ENCODE results near the gene HPD.

HPD gene

GRCh38 chr12:121813951-121814350, 44.7 kb downstream of the HPD start:
- peaks cover 72% of the 10 kb centered on the region for H4K20me1 ChIP-seq (ENCODE audit: insufficient read depth, low read length)
- peaks cover 87% of the 10 kb centered on the region for H3K36me3 ChIP-seq (ENCODE audit: insufficient read depth, low read length)

GRCh38 chr12:121812921-121813896, 45.5 kb downstream of the HPD start:
- TF ChIP-seq CTCF (IDR thresholded peaks at IDR 0.05; ENCODE audit: borderline replicate concordance, extremely low read depth, low read length, poor library complexity, severe bottlenecking) (no peak), EZH2 (IDR thresholded peaks at IDR 0.05; ENCODE audit: borderline replicate concordance, low read depth, low read length, severe bottlenecking) (no peak)
- Histone ChIP-seq H2AFZ (ENCODE audit: low read depth, low read length) (no peak overlapping the region), H4K20me1 (ENCODE audit: insufficient read depth, low read length) (peaks cover 76% of the 10 kb centered on the region), H3K27ac (ENCODE audit: low read length) (peak overlapping the region; percentile 86), H3K36me3 (ENCODE audit: insufficient read depth, low read length) (peaks cover 90% of the 10 kb centered on the region), H3K9ac (ENCODE audit: low read depth, low read length) (peak overlapping the region; percentile 50; the same call in 1 of the 2 replicates), H3K4me3 (ENCODE audit: low read depth in 1 of 2, low read length in 2 of 2) (no peak overlapping the region; a peak in 1 of 4 replicates), H3K4me1 (ENCODE audit: insufficient read depth, low read length) (peaks cover 56% of the 10 kb centered on the region), H3K4me2 (ENCODE audit: insufficient read depth, low read length) (peak overlapping the region; percentile 88), H3K79me2 (ENCODE audit: insufficient read depth, low read length) (peaks cover 94% of the 10 kb centered on the region), H3K27me3 (ENCODE audit: insufficient read depth, low read length, poor library complexity) (no peaks in the 10 kb centered on the region), H3K9me3 (ENCODE audit: insufficient read depth, low read length, severe bottlenecking) (no peaks in the 10 kb centered on the region)
- no peak for ATAC-seq (ENCODE audit: insufficient read depth, low read depth)
- no peak for DNase-seq

More at GRCh38 chr12:121813951-121814350, 44.7 kb downstream of the HPD start:
- Histone ChIP-seq H3K27me3 (ENCODE audit: insufficient read depth, low read length, poor library complexity) (no peaks in the 10 kb centered on the region), H3K4me2 (ENCODE audit: insufficient read depth, low read length) (peak overlapping the region; percentile 3; the same call in 1 of the 2 replicates), H3K27ac (ENCODE audit: low read length) (peak overlapping the region; percentile 65; the same call in 1 of the 2 replicates), H2AFZ (ENCODE audit: low read depth, low read length) (no peak overlapping the region), H3K9ac (ENCODE audit: low read depth, low read length) (no peak overlapping the region), H3K4me3 (ENCODE audit: low read depth in 1 of 2, low read length in 2 of 2) (no peak overlapping the region), H3K79me2 (ENCODE audit: insufficient read depth, low read length) (peaks cover 87% of the 10 kb centered on the region), H3K9me3 (ENCODE audit: insufficient read depth, low read length, severe bottlenecking) (no peaks in the 10 kb centered on the region), H3K4me1 (ENCODE audit: insufficient read depth, low read length) (peaks cover 50% of the 10 kb centered on the region)
- ATAC-seq (ENCODE audit: insufficient read depth, low read depth) (no peak), DNase-seq (no peak)
- no peak for TF ChIP-seq CTCF (IDR thresholded peaks at IDR 0.05; ENCODE audit: borderline replicate concordance, extremely low read depth, low read length, poor library complexity, severe bottlenecking)
- TF ChIP-seq EZH2 (IDR thresholded peaks at IDR 0.05; ENCODE audit: borderline replicate concordance, low read depth, low read length, severe bottlenecking): no peak

- H3K27ac ChIP-seq (ENCODE audit: low read length): peak overlapping the region; percentile 86
- H3K9ac ChIP-seq (ENCODE audit: low read depth, low read length): peak overlapping the region; percentile 50
- TF ChIP-seq CTCF (IDR thresholded peaks at IDR 0.05; ENCODE audit: borderline replicate concordance, extremely low read depth, low read length, poor library complexity, severe bottlenecking) (no peak), EZH2 (IDR thresholded peaks at IDR 0.05; ENCODE audit: borderline replicate concordance, low read depth, low read length, severe bottlenecking) (no peak)
- H3K4me3 ChIP-seq (ENCODE audit: low read depth in 1 of 2, low read length in 2 of 2): peak overlapping the region; percentile 17 to 57; a peak in 3 of 4 replicates
- peaks cover 64% of the 10 kb centered on the region for H3K4me1 ChIP-seq (ENCODE audit: insufficient read depth, low read length)
- peaks cover 90% of the 10 kb centered on the region for H3K36me3 ChIP-seq (ENCODE audit: insufficient read depth, low read length)
- peak overlapping the region; percentile 88 for H3K4me2 ChIP-seq (ENCODE audit: insufficient read depth, low read length)
- DNase-seq (no peak), ATAC-seq (ENCODE audit: insufficient read depth, low read depth) (no peak)
- H3K79me2 ChIP-seq (ENCODE audit: insufficient read depth, low read length): peaks cover 95% of the 10 kb centered on the region
- H4K20me1 ChIP-seq (ENCODE audit: insufficient read depth, low read length): peaks cover 77% of the 10 kb centered on the region
- no peaks in the 10 kb centered on the region for H3K27me3 ChIP-seq (ENCODE audit: insufficient read depth, low read length, poor library complexity)
- H2AFZ ChIP-seq (ENCODE audit: low read depth, low read length): no peak overlapping the region
- no peaks in the 10 kb centered on the region for H3K9me3 ChIP-seq (ENCODE audit: insufficient read depth, low read length, severe bottlenecking)
Measured at GRCh38 chr12:121812320-121812871, 46.3 kb downstream of the HPD start.
